Measurements from ENCODE around the gene HOXA13. TPM values are rescaled to one million over a fixed set of nuclear protein-coding genes. Genes with fewer than 3 reads are reported as not detected.

The HOXA13 gene
- total RNA-seq, 1 experiment from 2014 or later, result not detected

GRCh38 chr7:27245124-27245797, 45.4 kb upstream of the HOXA13 start:
- Histone ChIP-seq H4K20me1 (ENCODE audit: control insufficient read depth, insufficient read depth, insufficient read length) (peaks cover 3% of the 10 kb centered on the region), H3K14ac (ENCODE audit: insufficient read depth, low read length) (no peak overlapping the region), H3K18ac (ENCODE audit: insufficient read length, low read depth, low read length) (no peak overlapping the region), H3K27me3 (ENCODE audit: insufficient read depth, low read length) (peaks cover 100% of the 10 kb centered on the region), H2BK5ac (ENCODE audit: insufficient read length, low read length) (no peak overlapping the region), H3K23me2 (ENCODE audit: insufficient read length, low read depth, low read length, poor library complexity, severe bottlenecking) (peaks cover 3% of the 10 kb centered on the region), H3K9me3 (ENCODE audit: control insufficient read depth, low read depth, low read length) (no peaks in the 10 kb centered on the region), H2AFZ (ENCODE audit: low read length) (no peak overlapping the region), H3K27ac (ENCODE audit: insufficient read length, low read depth, low read length) (no peak overlapping the region), H3K79me1 (ENCODE audit: insufficient read depth, low read depth, low read length, poor library complexity, severe bottlenecking) (no peaks in the 10 kb centered on the region), H2BK15ac (ENCODE audit: low read depth, low read length) (no peak overlapping the region), H2BK12ac (ENCODE audit: insufficient read length, low read depth, low read length) (no peak overlapping the region), H3K23ac (ENCODE audit: insufficient read length, low read depth, low read length) (no peak overlapping the region), H2AK5ac (ENCODE audit: insufficient read length, low read length) (no peak overlapping the region), H3K56ac (ENCODE audit: insufficient read length, low read depth, low read length) (no peak overlapping the region), H2BK120ac (ENCODE audit: low read depth, low read length, poor library complexity, severe bottlenecking) (no peak overlapping the region), H4K91ac (ENCODE audit: insufficient read length, low read depth, low read length) (no peak overlapping the region), H3K4me2 (ENCODE audit: insufficient read depth, insufficient read length, low read length) (peak overlapping the region; percentile 41), H4K8ac (replicated peaks; ENCODE audit: insufficient read length, low read depth, low read length) (no peak overlapping the region), H3K9ac (ENCODE audit: extremely low read depth, insufficient read length, low read length) (no peak overlapping the region), H3T11ph (ENCODE audit: low read length) (no peak overlapping the region), H3K4ac (ENCODE audit: low read depth, low read length) (no peak overlapping the region), H3K79me2 (ENCODE audit: insufficient read depth, low read length) (no peaks in the 10 kb centered on the region), H2BK20ac (ENCODE audit: low read depth, low read length, poor library complexity, severe bottlenecking) (no peak overlapping the region), H3K4me1 (ENCODE audit: insufficient read depth, low read length) (no peaks in the 10 kb centered on the region), H4K5ac (ENCODE audit: insufficient read length, low read depth, low read length) (no peak overlapping the region)
- H3K4me3 Mint-ChIP-seq, result peak overlapping the region in 1 of 2 experiments; percentile 65; a peak in 2 of 5 replicates
- no peak overlapping the region for H3K27ac Mint-ChIP-seq
- peak; percentile 40 for DNase-seq
- H3K27me3 Mint-ChIP-seq (ENCODE audit: low read depth), result peaks cover 100% of the 10 kb centered on the region
- TF ChIP-seq, protein P1, sequence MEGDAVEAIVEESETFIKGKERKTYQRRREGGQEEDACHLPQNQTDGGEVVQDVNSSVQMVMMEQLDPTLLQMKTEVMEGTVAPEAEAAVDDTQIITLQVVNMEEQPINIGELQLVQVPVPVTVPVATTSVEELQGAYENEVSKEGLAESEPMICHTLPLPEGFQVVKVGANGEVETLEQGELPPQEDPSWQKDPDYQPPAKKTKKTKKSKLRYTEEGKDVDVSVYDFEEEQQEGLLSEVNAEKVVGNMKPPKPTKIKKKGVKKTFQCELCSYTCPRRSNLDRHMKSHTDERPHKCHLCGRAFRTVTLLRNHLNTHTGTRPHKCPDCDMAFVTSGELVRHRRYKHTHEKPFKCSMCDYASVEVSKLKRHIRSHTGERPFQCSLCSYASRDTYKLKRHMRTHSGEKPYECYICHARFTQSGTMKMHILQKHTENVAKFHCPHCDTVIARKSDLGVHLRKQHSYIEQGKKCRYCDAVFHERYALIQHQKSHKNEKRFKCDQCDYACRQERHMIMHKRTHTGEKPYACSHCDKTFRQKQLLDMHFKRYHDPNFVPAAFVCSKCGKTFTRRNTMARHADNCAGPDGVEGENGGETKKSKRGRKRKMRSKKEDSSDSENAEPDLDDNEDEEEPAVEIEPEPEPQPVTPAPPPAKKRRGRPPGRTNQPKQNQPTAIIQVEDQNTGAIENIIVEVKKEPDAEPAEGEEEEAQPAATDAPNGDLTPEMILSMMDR (conservative IDR thresholded peaks at IDR 0.05), result no peak
- H3K36me3 Mint-ChIP-seq (ENCODE audit: insufficient read depth in 1 of 3, low read depth in 3 of 3), result 0 out of 7 replicates have a peak, but pooled peaks cover 0 to 1% (median 0%) of the 10 kb centered on the region in 3 experiments
- peaks cover 30 to 58% of the 10 kb centered on the region in 2 experiments for H3K4me1 Mint-ChIP-seq
- H3K9me3 Mint-ChIP-seq, result peaks cover 2 to 13% of the 10 kb centered on the region in 2 experiments; a peak in 2 of 5 replicates
- no CpG with 5 or more reads among the region's 37 CpGs for WGBS (ENCODE audit: extremely low coverage, insufficient read length, low lambda C conversion rate)

Measured in H9 (cell line).